Central memory CD8-positive, alpha-beta T cell (primary cell): Measurements from ENCODE around the gene ALOX5.
"Not testable (repeated sequence)": the region's sequence is repeated elsewhere in the genome, so short reads cannot be mapped to it uniquely, and the experiment has no call there.

Experiments used
- ATAC-seq: fragments of 150-1000 bp; cut with Tn5 transposase; replicated peaks from 2 replicates; pipeline ENCODE4 v1.10.0; 2022; ENCODE audit warnings: mild to moderate bottlenecking, moderate FRiP score, moderate number of reproducible peaks; ENCODE audit not compliant: poor library complexity, severe bottlenecking; ENCODE audit errors: extremely low read depth
- DNase-seq, 2 donors: peaks; one replicate each; pipeline ENCODE4 v3.0.0; 2021; ENCODE audit warnings: low spot score in 2 of 2
- H3K27ac Mint-ChIP-seq: one replicate; pipeline ENCODE4 v1.8.0; 2022; ENCODE audit warnings: low read depth, mild to moderate bottlenecking, moderate library complexity, mixed read lengths
- H3K27me3 Mint-ChIP-seq: one replicate; pipeline ENCODE4 v1.8.0; 2022; ENCODE audit warnings: mixed read lengths
- H3K36me3 Mint-ChIP-seq: one replicate; pipeline ENCODE4 v1.8.0; 2022; ENCODE audit warnings: mild to moderate bottlenecking, moderate library complexity, mixed read lengths; ENCODE audit not compliant: insufficient read depth
- H3K4me1 Mint-ChIP-seq: one replicate; pipeline ENCODE4 v1.8.0; 2022; ENCODE audit warnings: mixed read lengths
- H3K4me3 Mint-ChIP-seq: one replicate; pipeline ENCODE4 v1.8.0; 2022; ENCODE audit warnings: mild to moderate bottlenecking, moderate library complexity, mixed read lengths
- H3K9me3 Mint-ChIP-seq: one replicate; pipeline ENCODE4 v1.8.0; 2022; ENCODE audit warnings: mixed read lengths

Gene ALOX5

DNA sequence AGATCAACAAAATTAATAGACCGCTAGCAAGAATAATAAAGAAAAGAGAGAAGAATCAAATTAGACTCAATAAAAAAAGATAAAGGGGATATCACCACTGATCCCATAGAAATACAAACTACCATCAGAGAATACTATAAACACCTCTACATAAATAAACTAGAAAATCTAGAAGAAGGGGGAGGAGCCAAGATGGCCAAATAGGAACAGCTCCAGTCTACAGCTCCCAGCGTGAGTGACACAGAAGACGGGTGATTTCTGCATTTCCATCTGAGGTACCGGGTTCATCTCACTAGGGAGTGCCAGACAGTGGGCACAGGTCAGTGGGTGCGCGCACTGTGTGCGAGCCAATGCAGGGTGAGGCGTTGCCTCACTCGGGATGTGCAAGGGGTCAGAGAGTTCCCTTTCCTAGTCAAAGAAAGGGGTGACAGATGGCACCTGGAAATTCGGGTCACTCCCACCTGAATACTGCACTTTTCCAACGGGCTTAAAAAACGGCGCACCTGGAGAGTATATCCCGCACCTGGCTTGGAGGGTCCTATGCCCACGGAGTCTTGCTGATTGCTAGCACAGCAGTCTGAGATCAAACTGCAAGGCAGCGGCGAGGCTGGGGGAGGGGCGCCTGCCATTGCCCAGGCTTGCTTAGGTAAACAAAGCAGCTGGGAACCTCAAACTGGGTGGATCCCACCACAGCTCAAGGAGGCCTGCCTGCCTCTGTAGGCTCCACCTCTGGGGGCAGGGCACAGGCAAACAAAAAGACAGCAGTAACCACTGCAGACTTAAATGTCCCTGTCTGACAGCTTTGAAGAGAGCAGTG is 11.8 kb upstream of the ALOX5 start:
- not testable (repeated sequence) for H3K4me3 Mint-ChIP-seq, H3K4me1 Mint-ChIP-seq, H3K9me3 Mint-ChIP-seq, DNase-seq, H3K36me3 Mint-ChIP-seq, ATAC-seq, H3K27ac Mint-ChIP-seq
- H3K27me3 Mint-ChIP-seq, result peaks cover 59% of the 10 kb centered on the region

DNA sequence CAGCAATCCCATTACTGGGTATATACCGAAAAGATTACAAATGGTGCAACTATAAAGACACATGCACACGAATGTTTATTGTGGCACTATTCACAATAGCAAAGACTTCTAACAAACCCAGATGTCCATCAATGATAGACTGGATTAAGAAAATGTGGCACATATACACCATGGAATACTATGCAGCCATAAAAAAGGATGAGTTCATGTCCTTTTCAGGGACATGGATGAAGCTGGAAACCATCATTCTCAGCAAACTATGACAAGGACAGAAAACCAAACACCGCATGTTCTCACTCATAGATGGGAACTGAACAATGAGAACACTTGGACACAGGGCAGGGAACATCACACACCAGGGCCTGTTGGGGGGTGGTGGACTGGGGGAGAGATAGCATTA is 6.4 kb upstream of the ALOX5 start:
- not testable (repeated sequence) for H3K9me3 Mint-ChIP-seq, ATAC-seq, DNase-seq, H3K27ac Mint-ChIP-seq, H3K36me3 Mint-ChIP-seq, H3K4me3 Mint-ChIP-seq, H3K4me1 Mint-ChIP-seq
- peaks cover 72% of the 10 kb centered on the region for H3K27me3 Mint-ChIP-seq

DNA sequence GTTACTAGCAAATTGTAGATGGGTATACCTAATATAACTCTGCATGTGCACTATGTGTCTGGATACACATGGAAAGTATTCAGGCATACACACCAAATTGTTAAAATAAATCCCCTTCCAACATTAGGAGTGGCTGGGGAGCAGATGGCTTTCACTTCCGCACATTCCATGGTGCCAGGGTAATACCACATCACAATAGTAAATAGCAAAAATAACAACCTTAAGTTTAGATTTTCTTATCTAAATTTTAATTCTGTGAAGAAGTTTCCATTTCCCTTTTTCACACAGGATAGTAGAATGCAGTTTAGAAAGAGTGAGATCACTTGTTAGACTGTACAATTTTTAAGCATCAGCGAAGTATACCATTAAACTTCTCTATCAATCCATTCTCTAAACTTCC is 5.8 kb upstream of the ALOX5 start:
- H3K27me3 Mint-ChIP-seq, result peaks cover 72% of the 10 kb centered on the region
- ATAC-seq (no peak), DNase-seq (no peak)
- H3K4me1 Mint-ChIP-seq, result peaks cover 5% of the 10 kb centered on the region
- no peak overlapping the region for H3K27ac Mint-ChIP-seq
- no peak overlapping the region for H3K4me3 Mint-ChIP-seq
- no peaks in the 10 kb centered on the region for H3K36me3 Mint-ChIP-seq
- H3K9me3 Mint-ChIP-seq, result no peaks in the 10 kb centered on the region

DNA sequence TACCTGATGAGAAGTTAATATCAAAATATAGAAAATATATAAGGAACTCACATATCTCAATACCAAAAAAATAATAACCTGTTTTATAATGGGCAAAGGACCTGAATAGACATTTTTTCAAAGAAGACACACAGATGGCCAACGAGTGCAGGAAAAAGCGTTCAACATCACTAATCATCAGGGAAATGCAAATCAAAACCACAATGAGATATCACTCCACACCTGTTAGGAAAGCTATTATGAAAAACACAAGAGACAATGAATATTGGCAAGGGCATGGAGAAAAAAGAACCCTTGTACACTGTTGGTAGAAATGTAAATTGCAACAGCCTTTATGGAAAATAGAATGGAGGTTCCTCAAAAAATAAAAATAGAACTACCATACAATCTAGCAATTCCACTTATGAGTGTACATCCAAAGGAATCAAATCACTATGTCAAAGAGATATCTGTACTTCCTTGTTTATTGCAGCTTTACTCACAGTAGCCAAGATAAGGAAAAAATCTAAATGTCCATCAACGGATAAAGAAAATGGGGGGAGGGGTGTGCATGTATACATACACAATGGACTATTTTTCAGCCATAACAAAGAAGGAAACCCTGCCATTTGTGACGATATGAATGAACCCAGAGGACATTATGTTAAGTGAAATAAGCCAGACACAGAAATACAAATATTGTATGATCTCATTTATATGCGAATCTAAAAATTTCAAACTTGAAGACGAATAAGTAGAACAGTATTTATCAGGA is 3.6 kb upstream of the ALOX5 start:
- Mint-ChIP-seq H3K4me1 (peaks cover 12% of the 10 kb centered on the region), H3K4me3 (no peak overlapping the region), H3K27me3 (peaks cover 74% of the 10 kb centered on the region), H3K9me3 (no peaks in the 10 kb centered on the region), H3K36me3 (no peaks in the 10 kb centered on the region), H3K27ac (no peak overlapping the region)
- no peak for ATAC-seq
- DNase-seq, result no peak

DNA sequence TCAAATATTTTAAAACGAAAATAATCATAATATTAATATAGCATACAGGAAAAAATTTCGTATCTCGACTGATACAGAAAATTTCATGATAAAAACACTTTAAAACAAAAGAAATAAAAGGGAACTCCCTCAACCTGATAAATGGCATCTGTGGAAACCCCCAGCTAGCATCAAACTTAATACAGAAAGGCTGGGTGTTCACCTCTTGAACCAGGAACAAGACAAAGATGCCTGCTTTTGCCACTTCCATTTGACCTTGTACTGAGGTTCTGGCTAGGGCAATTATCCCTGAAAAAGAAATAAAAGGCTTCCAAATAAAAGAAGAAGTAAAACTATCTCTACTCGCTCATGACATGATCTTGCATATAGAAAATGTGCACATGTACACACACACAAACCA is 2.5 kb upstream of the ALOX5 start:
- Mint-ChIP-seq H3K27me3 (peaks cover 84% of the 10 kb centered on the region), H3K27ac (no peak overlapping the region), H3K4me1 (peaks cover 17% of the 10 kb centered on the region), H3K9me3 (no peaks in the 10 kb centered on the region), H3K36me3 (no peaks in the 10 kb centered on the region), H3K4me3 (no peak overlapping the region)
- ATAC-seq (no peak), DNase-seq (no peak)

DNA sequence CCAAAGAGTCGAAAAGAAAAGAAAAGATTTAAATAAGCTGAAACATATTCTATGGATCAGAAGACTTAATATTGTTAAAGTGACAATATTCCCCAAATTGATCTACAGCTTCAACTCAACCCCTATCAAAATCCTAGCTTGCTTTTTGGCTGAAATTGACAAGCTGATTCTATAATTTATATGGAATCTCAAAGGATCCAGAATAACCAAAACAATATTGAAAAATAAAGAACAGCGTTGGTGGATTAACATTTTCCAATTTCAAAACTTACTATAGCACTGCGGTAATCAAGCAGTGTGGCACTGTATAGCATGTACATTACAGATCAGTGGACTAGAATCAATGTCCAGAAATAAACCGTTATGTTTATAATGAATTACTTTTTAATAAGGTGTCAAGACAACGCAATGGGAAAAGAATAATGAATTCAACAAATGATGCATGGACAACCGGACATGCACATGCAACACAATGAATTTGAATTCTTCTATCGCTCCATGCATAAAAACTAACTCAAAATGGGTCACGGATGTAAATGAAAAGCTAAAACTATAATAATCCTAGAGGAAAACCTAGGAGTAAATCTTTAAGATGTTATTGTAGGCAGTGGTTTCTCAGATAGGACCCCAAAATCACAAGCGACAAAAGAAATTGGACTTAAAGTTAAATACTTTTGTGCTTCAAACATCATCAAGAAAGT is 1.6 kb upstream of the ALOX5 start:
- Mint-ChIP-seq H3K4me1 (peaks cover 17% of the 10 kb centered on the region), H3K4me3 (peak overlapping the region; percentile 79), H3K9me3 (no peaks in the 10 kb centered on the region), H3K27me3 (peaks cover 82% of the 10 kb centered on the region), H3K27ac (no peak overlapping the region), H3K36me3 (no peaks in the 10 kb centered on the region)
- DNase-seq, result no peak
- ATAC-seq, result no peak

DNA sequence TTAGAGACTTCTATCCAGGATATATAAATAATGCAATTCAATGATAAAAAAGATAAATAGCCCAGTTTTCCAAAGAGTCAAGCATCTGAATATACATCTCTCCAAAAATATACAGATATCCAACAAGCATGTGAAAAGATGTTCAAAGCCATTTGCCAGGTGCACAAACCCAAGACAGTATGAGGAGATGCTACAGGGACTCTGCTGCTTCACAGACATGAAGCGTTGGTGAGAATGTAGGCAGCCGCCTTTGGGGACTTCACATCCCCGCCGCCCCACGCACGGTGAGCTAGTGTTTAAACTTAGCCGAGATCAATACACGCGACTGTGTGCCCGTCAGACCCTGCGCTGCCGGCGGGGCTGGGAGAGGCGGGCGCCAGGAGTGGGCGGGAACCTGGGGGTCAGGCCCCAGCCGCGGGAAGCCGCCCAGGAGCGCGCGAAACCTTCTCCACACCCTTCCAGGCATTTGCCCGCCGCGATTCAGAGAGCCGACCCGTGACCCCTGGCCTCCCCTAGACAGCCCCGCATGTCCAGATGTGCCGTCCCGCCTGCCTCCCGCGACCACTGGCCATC is 927 bp upstream of the ALOX5 start:
- Mint-ChIP-seq H3K4me3 (peak overlapping the region; percentile 79), H3K9me3 (no peaks in the 10 kb centered on the region), H3K27ac (no peak overlapping the region), H3K27me3 (peaks cover 82% of the 10 kb centered on the region), H3K4me1 (peaks cover 17% of the 10 kb centered on the region), H3K36me3 (no peaks in the 10 kb centered on the region)
- ATAC-seq (no peak), DNase-seq (no peak)

DNA sequence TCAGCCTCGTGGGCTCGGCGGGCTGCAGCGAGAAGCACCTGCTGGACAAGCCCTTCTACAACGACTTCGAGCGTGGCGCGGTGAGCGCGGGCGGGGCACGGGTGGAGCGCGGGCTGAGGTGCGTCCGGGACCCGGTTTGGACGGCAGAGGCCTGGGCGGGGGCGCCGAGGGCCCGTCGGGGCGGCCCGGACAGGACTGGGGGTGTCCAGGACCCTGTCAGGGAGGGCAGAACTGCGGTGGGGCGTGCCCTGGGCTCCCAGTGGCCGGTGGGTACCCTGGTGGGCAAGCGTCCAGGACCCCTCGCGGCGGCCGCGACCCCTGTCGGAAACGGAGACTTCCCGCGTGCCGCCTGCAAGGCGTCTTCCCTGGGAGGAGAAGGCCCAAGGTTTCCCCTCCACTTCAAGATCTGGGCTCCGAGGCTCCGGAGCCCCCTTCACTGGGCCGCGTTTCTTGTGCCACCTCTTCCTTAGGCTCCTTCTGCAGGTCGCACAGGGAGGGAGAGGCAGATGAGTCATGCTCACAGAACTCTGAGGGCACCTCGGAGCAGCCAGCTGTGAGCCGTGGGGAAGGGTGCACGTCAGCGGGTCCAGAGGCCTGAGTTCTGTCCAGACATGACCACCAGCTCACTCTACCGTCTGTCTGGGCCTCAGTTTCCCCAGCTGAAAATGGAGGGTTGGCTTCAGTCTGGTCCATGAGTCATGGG is 485 bp downstream of the ALOX5 start:
- no peaks in the 10 kb centered on the region for H3K9me3 Mint-ChIP-seq
- no peak overlapping the region for H3K27ac Mint-ChIP-seq
- peaks cover 71% of the 10 kb centered on the region for H3K27me3 Mint-ChIP-seq
- peaks cover 17% of the 10 kb centered on the region for H3K4me1 Mint-ChIP-seq
- peak overlapping the region; percentile 79 for H3K4me3 Mint-ChIP-seq
- no peaks in the 10 kb centered on the region for H3K36me3 Mint-ChIP-seq
- DNase-seq (no peak), ATAC-seq (no peak)

DNA sequence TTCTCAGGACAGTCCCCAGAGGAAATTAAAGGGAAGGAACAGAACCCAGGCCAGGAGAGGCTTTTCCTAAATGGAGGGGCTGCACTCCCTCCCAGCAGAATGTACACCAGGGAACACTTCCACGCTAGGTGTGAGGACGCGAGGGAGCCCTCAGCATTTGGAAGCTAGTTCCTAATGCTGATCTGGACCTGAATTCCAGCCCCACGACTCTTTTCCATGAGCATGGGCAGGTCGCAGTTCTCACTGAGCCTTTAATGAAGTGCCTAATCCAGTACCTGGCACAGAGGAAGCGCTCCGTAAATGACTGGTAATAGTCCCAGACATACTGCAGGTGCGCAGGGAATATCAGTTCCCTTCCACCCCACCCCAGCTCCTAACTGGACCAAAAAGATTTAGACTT is 1.1 kb downstream of the ALOX5 start:
- Mint-ChIP-seq H3K36me3 (no peaks in the 10 kb centered on the region), H3K9me3 (no peaks in the 10 kb centered on the region), H3K27ac (no peak overlapping the region), H3K27me3 (peaks cover 65% of the 10 kb centered on the region), H3K4me1 (peaks cover 17% of the 10 kb centered on the region), H3K4me3 (peak overlapping the region; percentile 79)
- DNase-seq, result no peak
- ATAC-seq, result no peak

DNA sequence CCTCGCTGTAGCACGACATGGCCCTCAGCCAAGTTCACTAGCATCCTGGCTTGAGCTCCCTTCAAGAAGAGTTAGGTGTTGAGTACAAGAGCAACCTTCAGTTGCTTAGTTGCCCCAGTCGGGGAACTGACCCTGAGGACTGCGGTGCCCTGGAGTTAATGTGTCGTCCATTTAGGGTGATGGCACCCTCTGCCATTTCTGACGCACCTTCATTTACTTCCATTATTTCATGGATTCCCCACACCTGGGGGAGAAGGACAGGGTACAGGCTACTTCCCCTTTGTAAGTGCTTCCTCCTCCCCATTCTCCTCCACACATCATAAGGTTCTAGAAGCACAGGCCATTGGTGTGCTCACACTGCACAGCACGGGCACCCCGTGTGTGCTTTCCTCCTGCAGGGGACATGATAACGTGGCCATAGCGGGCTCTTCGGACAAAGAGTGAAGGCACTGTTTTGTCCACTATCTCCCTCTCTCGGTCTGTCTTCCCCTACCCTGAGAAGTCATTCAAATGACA is 1.8 kb downstream of the ALOX5 start:
- Mint-ChIP-seq H3K27ac (no peak overlapping the region), H3K4me3 (peak overlapping the region; percentile 2), H3K27me3 (peaks cover 58% of the 10 kb centered on the region), H3K9me3 (no peaks in the 10 kb centered on the region), H3K4me1 (peaks cover 17% of the 10 kb centered on the region), H3K36me3 (no peaks in the 10 kb centered on the region)
- no peak for DNase-seq
- no peak for ATAC-seq

DNA sequence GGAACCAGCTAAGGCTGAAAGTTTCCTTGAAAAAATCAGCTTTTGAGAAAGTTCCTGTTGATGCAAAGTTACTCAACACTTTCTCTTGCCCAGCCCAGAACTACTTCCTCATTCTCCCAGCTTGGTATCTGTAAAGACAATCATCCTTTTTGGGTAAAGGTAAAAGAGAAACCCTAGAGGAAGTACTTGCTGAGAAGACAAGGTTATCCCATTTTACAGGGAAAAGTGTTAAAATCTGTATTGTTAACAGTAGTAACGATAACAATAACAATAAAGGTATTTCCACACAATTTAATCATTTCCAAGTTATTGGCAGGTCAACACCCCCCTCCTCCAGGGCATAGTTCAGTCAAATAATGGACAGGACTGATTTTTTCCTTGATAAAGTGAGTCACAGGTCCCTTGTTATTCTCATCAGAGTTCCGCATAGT is 2.4 kb downstream of the ALOX5 start:
- no peak for DNase-seq
- no peak overlapping the region for H3K27ac Mint-ChIP-seq
- ATAC-seq, result peak; percentile 31
- H3K27me3 Mint-ChIP-seq, result peaks cover 53% of the 10 kb centered on the region
- no peak overlapping the region for H3K4me3 Mint-ChIP-seq
- H3K36me3 Mint-ChIP-seq, result no peaks in the 10 kb centered on the region
- H3K4me1 Mint-ChIP-seq, result peaks cover 17% of the 10 kb centered on the region
- H3K9me3 Mint-ChIP-seq, result no peaks in the 10 kb centered on the region

DNA sequence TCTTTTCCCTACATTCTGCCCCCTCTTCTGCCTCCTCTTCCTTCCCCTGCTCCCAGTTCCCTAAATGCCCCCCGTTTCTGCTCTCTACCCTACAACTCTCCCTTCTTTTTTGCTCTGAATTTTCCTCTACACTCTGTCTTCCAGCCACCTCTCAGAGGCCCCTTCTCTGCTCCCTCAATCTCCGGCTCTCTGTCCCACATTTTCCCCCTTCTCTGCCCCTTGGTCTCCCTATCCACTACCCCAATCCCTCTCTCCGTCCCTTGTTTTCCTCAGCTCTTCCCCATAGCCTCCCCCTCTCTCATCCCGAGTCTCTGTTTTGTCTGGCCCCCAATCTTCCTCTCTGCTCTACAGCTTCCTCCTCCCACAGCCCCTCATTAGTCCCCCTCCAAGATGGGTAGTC is 3.3 kb downstream of the ALOX5 start:
- Mint-ChIP-seq H3K36me3 (no peaks in the 10 kb centered on the region), H3K27me3 (peaks cover 47% of the 10 kb centered on the region), H3K4me3 (no peak overlapping the region), H3K9me3 (no peaks in the 10 kb centered on the region), H3K4me1 (peaks cover 17% of the 10 kb centered on the region), H3K27ac (no peak overlapping the region)
- DNase-seq (no peak), ATAC-seq (no peak)
